Left ventricle myocardium inferior (tissue), 1 donor: ENCODE results near the gene G3BP1. TPM values are rescaled to one million over a fixed set of nuclear protein-coding genes. Genes with fewer than 3 reads are reported as not detected.
A peak's percentile ranks its signal among the peaks of the same experiment; 100 is the strongest.

Experiments
- DNase-seq: peaks from one replicate; pipeline ENCODE4 v3.0.0-alpha.2; 2020
- H3K27ac ChIP-seq: fragments of 200-600 bp; replicated peaks from 2 replicates; pipeline ENCODE4 v1.8.0; 2021
- H3K27me3 ChIP-seq: fragments of 200-600 bp; 2 replicates; pipeline ENCODE4 v1.8.0; 2021; ENCODE audit warnings: low read depth
- H3K36me3 ChIP-seq: fragments of 200-600 bp; 2 replicates; pipeline ENCODE4 v1.8.0; 2021
- H3K4me1 ChIP-seq: fragments of 200-600 bp; 2 replicates; pipeline ENCODE4 v1.8.0; 2021
- H3K4me3 ChIP-seq: fragments of 200-600 bp; 2 replicates; pipeline ENCODE4 v1.8.0; 2021; ENCODE audit warnings: mild to moderate bottlenecking, moderate library complexity
- H3K9me3 ChIP-seq: fragments of 200-600 bp; replicated peaks from 2 replicates; pipeline ENCODE4 v1.8.0; 2021
- intact Hi-C: fragments of 100-400 bp; cut with micrococcal nuclease; formaldehyde crosslinking; loops from one replicate; pipeline ENCODE4 v1.11.0; 2022
- total RNA-seq: library from RNA; stranded (reverse); fragmentation: NEBNext Ultra II Directional; extraction: Animal tissue kit (Norgen Biotek cat#: 25700); gene quantifications from one replicate; pipeline ENCODE4 v1.2.1, GENCODE V29; 2021
- TF ChIP-seq, protein P1 (sequence below): fragments of 200-600 bp; IDR thresholded peaks from 2 replicates; pipeline ENCODE4 v1.8.0; 2021; ENCODE audit warnings: antibody characterized with exemption, mild to moderate bottlenecking, borderline replicate concordance
- donor health status: DM: no; HTN: yes; CAD: no; lungs with severe emphysema.

G3BP1 gene
- total RNA-seq, 1 donor from 2014 or later, result 95.0 TPM

DNA sequence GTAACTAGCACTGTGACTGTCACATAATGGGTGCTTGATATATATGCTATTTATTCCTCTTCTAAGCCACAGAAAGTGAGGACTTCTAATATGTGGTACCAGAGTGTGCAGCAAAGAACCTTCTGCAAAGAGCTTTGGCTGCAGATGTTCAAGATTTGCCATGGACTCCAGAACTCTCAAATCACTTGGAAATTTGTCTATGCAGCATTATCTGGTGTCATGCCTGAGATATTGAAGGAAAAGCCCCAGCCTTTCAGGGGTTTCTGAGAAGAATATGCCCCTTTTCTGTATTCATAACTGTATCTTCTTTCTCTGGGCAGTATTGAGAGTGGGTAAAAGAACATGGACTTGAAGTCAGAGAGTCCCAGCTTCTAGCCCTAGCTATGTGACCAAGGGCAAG lies 4.8 kb upstream of the G3BP1 start:
- H3K36me3 ChIP-seq, result no peaks in the 10 kb centered on the region
- no peaks in the 10 kb centered on the region for H3K9me3 ChIP-seq
- no peak overlapping the region for H3K4me3 ChIP-seq
- no peak for DNase-seq
- peaks cover 15% of the 10 kb centered on the region for H3K4me1 ChIP-seq
- intact Hi-C loops, result no loop called here
- TF ChIP-seq, protein P1, sequence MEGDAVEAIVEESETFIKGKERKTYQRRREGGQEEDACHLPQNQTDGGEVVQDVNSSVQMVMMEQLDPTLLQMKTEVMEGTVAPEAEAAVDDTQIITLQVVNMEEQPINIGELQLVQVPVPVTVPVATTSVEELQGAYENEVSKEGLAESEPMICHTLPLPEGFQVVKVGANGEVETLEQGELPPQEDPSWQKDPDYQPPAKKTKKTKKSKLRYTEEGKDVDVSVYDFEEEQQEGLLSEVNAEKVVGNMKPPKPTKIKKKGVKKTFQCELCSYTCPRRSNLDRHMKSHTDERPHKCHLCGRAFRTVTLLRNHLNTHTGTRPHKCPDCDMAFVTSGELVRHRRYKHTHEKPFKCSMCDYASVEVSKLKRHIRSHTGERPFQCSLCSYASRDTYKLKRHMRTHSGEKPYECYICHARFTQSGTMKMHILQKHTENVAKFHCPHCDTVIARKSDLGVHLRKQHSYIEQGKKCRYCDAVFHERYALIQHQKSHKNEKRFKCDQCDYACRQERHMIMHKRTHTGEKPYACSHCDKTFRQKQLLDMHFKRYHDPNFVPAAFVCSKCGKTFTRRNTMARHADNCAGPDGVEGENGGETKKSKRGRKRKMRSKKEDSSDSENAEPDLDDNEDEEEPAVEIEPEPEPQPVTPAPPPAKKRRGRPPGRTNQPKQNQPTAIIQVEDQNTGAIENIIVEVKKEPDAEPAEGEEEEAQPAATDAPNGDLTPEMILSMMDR, result no peak
- no peak overlapping the region for H3K27ac ChIP-seq
- H3K27me3 ChIP-seq, result no peaks in the 10 kb centered on the region

DNA sequence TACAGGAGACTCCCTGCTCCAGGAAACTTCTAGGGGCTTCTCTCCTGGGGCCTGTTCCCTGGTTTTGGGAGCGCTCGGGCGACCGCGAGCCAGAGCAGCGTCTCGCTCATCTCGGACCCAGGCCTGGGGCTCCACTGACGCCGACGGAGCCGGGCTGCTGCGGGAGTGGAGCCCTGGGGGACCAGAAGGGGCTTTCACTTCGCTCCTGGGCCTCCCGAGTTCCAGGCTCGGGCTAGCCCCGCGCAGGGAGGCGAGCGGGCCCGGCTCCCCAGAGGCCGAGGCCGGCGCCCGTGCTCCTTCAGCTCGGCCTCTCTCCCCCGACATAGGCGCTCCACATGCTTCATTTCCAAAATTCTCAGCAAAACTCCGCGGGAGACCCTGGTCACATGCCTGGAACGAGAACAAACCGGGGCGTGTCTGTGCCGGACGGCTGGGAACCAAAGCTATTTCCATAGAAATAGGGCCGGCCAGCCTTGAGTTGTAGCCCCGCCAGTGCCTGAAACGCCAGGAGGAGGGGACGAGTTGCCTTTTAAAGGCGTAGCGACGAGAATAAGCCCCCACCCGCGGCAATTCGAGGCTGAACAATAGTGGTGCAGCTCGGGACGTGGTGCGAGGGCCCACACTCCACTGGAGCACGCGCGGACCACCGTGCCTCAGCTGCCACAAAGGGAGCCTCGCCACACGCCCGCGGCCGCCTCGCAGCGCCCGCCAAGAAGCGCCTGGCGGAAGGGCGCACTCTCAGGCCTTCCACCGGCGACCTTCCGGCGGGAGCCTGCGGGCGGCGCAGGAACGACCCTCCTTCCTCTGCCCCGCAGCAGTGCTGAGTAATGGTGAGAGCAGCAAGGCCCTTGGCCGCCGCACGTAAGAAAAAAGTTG lies 1.1 kb upstream of the G3BP1 start:
- DNase-seq, result peak; percentile 82
- Histone ChIP-seq H3K9me3 (no peaks in the 10 kb centered on the region), H3K27me3 (no peaks in the 10 kb centered on the region), H3K27ac (peak overlapping the region; percentile 99), H3K4me1 (peaks cover 50% of the 10 kb centered on the region), H3K4me3 (peak overlapping the region; percentile 72), H3K36me3 (no peaks in the 10 kb centered on the region)
- TF ChIP-seq, protein P1, result no peak
- intact Hi-C loops, result no loop called here

DNA sequence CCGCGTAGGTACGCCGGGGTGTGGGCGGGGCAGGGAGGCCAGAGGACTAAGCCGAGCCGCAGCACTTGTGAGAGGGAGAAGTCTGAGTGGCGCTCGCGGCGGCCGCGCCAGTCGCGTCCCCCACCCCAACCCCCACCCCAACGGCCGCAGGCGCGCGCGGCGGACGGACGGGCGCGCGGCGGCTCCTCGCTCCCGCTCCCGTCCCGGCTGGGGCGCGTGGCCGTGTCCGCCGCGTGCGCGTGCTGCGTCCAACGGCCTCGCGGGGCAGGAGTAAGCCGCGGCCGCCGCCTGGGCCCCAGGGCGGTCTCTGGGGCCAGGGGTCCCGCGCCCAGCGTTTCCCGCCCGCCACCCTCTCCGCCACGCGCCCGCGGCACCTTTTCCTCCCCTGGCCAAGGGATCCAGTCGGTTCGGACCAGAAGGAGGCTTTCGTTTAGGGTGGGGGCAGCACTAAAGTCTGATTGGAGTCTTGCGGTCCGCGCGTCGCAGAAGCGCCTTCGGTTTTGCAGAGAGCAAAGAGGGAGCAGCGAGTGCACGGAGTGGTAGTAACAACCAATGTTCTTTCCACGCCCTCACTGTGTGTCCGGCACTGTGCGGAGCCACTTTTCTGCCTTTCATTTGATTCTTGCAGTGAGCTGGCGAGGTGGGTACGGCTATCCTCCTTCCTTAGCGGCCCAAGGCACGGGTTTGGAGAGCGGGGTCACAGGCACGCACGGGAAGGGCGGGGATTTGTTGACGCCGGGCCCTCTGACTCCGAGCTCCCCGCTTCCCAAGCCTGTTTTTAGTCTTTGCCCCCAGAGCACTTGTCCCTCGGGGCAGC lies 483 bp downstream of the G3BP1 start:
- DNase-seq, result peak; percentile 48
- peak overlapping the region; percentile 88 for H3K4me3 ChIP-seq
- TF ChIP-seq, protein P1, result no peak
- H3K9me3 ChIP-seq, result no peaks in the 10 kb centered on the region
- intact Hi-C loops, result no loop called here
- no peaks in the 10 kb centered on the region for H3K36me3 ChIP-seq
- no peaks in the 10 kb centered on the region for H3K27me3 ChIP-seq
- H3K4me1 ChIP-seq, result peaks cover 66% of the 10 kb centered on the region
- peak overlapping the region; percentile 95 for H3K27ac ChIP-seq

DNA sequence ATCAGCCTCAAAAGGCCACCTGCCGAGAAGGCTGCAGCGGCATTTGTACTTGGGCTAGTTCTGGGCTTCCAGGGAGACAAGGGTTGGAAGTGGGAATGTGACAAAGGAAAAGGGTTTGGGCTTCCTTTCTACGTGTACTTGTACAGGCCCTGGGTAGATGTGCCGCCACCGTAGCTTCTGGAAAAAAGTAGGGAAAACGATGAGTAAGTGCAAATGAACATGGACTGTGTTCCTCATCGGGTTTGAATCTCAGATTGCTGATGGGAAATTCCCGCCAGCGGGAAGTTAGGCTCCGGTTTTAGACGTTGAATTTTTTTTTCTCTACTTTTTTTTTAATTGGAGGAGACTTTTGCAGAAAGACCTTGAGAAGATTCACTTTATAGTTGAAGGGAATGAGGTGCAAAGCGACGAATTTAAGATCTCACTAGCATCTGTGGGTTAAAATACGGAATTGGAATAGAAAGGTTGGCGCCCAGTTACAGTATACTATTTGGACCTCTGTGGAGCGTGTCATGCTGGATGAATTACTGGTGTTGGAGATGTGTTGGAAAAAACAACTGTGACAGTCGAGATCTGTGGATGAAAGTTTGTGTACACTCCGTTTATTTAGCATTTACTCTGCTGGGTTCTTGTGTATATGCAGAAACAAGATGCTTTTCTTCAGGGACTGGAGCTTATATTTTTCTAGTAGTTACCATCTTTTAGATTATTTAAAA lies 1.2 kb downstream of the G3BP1 start:
- Histone ChIP-seq H3K27ac (peak overlapping the region; percentile 95), H3K4me1 (peaks cover 74% of the 10 kb centered on the region), H3K27me3 (no peaks in the 10 kb centered on the region), H3K36me3 (no peaks in the 10 kb centered on the region), H3K4me3 (peak overlapping the region; percentile 88), H3K9me3 (no peaks in the 10 kb centered on the region)
- TF ChIP-seq, protein P1, result no peak
- intact Hi-C loops, result no loop called here
- DNase-seq, result no peak

DNA sequence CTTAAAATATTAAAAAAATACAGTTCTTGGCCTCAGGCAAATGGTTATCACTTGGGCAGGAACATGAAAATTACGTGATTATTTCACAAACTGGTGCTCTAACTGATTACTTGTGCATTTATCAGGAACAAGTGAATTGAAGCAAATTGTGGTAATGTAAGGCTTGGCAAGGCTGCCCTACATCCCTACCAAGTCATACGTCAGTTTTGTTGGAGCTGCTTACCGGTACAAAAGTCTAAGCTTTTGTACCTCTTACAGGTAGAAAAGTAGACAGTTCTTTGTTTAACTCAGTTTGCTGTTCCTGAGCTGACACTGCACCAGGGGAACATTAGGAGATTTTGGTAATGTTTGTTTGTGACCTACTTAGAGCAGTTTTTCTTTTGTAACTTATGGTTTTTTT lies 2.2 kb downstream of the G3BP1 start:
- TF ChIP-seq, protein P1, result no peak
- H3K27me3 ChIP-seq, result no peaks in the 10 kb centered on the region
- intact Hi-C loops, result no loop called here
- H3K27ac ChIP-seq, result peak overlapping the region; percentile 95
- peak overlapping the region; percentile 88 for H3K4me3 ChIP-seq
- no peaks in the 10 kb centered on the region for H3K9me3 ChIP-seq
- H3K4me1 ChIP-seq, result peaks cover 82% of the 10 kb centered on the region
- no peak for DNase-seq
- peaks cover 7% of the 10 kb centered on the region for H3K36me3 ChIP-seq
